Measurements from ENCODE around the gene CPZ.

The CPZ gene

GRCh38 chr4:8581094-8581861 lies 11.3 kb upstream of the CPZ start:
- no peak for DNase-seq

- DNase-seq, result no peak
These were observed 10.5 kb upstream of the CPZ start for GRCh38 chr4:8582016-8582415.

- no peak for DNase-seq
These were observed 10.1 kb upstream of the CPZ start for GRCh38 chr4:8582436-8582835.

GRCh38 chr4:8582941-8583654 lies 9.5 kb upstream of the CPZ start:
- no peak for DNase-seq

- no peak for DNase-seq
These were observed 8.9 kb upstream of the CPZ start for GRCh38 chr4:8583655-8584025.

- DNase-seq, result no peak
These were observed 7.4 kb upstream of the CPZ start for GRCh38 chr4:8585186-8585585.

- DNase-seq, result no peak
These were observed 6.8 kb upstream of the CPZ start for GRCh38 chr4:8585721-8586212.

- no peak for DNase-seq
These were observed 6.3 kb upstream of the CPZ start for GRCh38 chr4:8586246-8586645.

- DNase-seq, result no peak
These were observed 5.7 kb upstream of the CPZ start for GRCh38 chr4:8586671-8587468.

- no peak for DNase-seq
These were observed 4.9 kb upstream of the CPZ start for GRCh38 chr4:8587469-8588195.

- DNase-seq, result no peak
These were observed 4.4 kb upstream of the CPZ start for GRCh38 chr4:8588196-8588470.

- DNase-seq, result no peak
These were observed 3.2 kb upstream of the CPZ start for GRCh38 chr4:8589336-8589735.

- no peak for DNase-seq
These were observed 2.6 kb upstream of the CPZ start for GRCh38 chr4:8589823-8590545.

GRCh38 chr4:8590546-8590880 lies 2.1 kb upstream of the CPZ start:
- no peak for DNase-seq

GRCh38 chr4:8591114-8591513 lies 1.5 kb upstream of the CPZ start:
- DNase-seq, result no peak

- DNase-seq, result no peak
These were observed 769 bp upstream of the CPZ start for GRCh38 chr4:8591626-8592365.

- no peak for DNase-seq
These were observed 915 bp downstream of the CPZ start for GRCh38 chr4:8593264-8594096.

- DNase-seq, result no peak
These were observed 1.8 kb downstream of the CPZ start for GRCh38 chr4:8594097-8595038.

- no peak for DNase-seq
These were observed 2.9 kb downstream of the CPZ start for GRCh38 chr4:8595237-8596087.
